Neural progenitor cell (in vitro differentiated cells): ENCODE data around the gene DNAJC1. TPM values are rescaled to one million over a fixed set of nuclear protein-coding genes. Genes with fewer than 3 reads are reported as not detected.

Experiments used
- DNase-seq: peaks from one replicate; pipeline ENCODE4 v3.0.0-alpha.2; 2016; ENCODE audit warnings: low spot score
- H2AFZ ChIP-seq: fragments of 200-600 bp; sonication (generic); replicated peaks from 2 replicates; pipeline ENCODE4 v1.6.1; 2016; ENCODE audit warnings: antibody characterized with exemption
- H3F3A ChIP-seq: fragments of 200-600 bp; sonication (generic); 2 replicates; pipeline ENCODE4 v1.6.1; 2016; ENCODE audit warnings: antibody characterized with exemption, low read depth
- H3K27ac ChIP-seq: fragments of 200-600 bp; sonication (generic); 2 replicates; pipeline ENCODE4 v1.5.1; 2016; ENCODE audit warnings: mild to moderate bottlenecking
- H3K27me3 ChIP-seq: fragments of 200-600 bp; sonication (generic); 2 replicates; pipeline ENCODE4 v1.6.1; 2016; ENCODE audit warnings: mild to moderate bottlenecking, moderate library complexity
- H3K36me3 ChIP-seq: fragments of 200-600 bp; sonication (generic); 2 replicates; pipeline ENCODE4 v1.5.1; 2016
- H3K4me1 ChIP-seq: fragments of 200-600 bp; sonication (generic); 2 replicates; pipeline ENCODE4 v1.6.1; 2016; ENCODE audit warnings: mixed run types
- H3K4me2 ChIP-seq: fragments of 200-600 bp; sonication (generic); 2 replicates; pipeline ENCODE4 v1.6.1; 2016
- H3K4me3 ChIP-seq: fragments of 200-600 bp; sonication (generic); 2 replicates; pipeline ENCODE4 v1.5.1; 2016
- H3K79me2 ChIP-seq: fragments of 200-600 bp; sonication (generic); 2 replicates; pipeline ENCODE4 v1.6.1; 2016; ENCODE audit warnings: low read depth
- H3K9ac ChIP-seq: fragments of 200-600 bp; sonication (generic); 2 replicates; pipeline ENCODE4 v1.6.1; 2016
- H3K9me3 ChIP-seq: fragments of 200-600 bp; sonication (generic); 2 replicates; pipeline ENCODE4 v1.5.1; 2016; ENCODE audit warnings: low read depth
- H4K20me1 ChIP-seq: fragments of 200-600 bp; sonication (generic); 2 replicates; pipeline ENCODE4 v1.6.1; 2016; ENCODE audit warnings: low read depth
- H3K27ac Mint-ChIP-seq: 3 replicates; pipeline ENCODE4 v1.8.0; 2021; ENCODE audit warnings: mixed read lengths
- H3K27me3 Mint-ChIP-seq: 2 replicates; pipeline ENCODE4 v1.8.0; 2022; ENCODE audit warnings: low read depth, mild to moderate bottlenecking, inconsistent platforms, moderate library complexity, mixed read lengths; ENCODE audit not compliant: insufficient read depth
- H3K36me3 Mint-ChIP-seq: 3 replicates; pipeline ENCODE4 v1.8.0; 2021; ENCODE audit warnings: mixed read lengths
- H3K4me1 Mint-ChIP-seq: 3 replicates; pipeline ENCODE4 v1.8.0; 2021; ENCODE audit warnings: mixed read lengths
- H3K4me3 Mint-ChIP-seq: 3 replicates; pipeline ENCODE4 v1.8.0; 2021; ENCODE audit warnings: mild to moderate bottlenecking, moderate library complexity, mixed read lengths
- H3K9me3 Mint-ChIP-seq: 3 replicates; pipeline ENCODE4 v1.8.0; 2020; ENCODE audit warnings: mixed read lengths
- CTCF ChIP-seq: fragments of 200-600 bp; sonication (generic); IDR thresholded peaks from 2 replicates; pipeline ENCODE4 v1.5.1; 2017; ENCODE audit warnings: antibody characterized with exemption, mild to moderate bottlenecking
- EZH2 ChIP-seq: fragments of 200-600 bp; sonication (generic); IDR thresholded peaks from 2 replicates; pipeline ENCODE4 v1.6.1; 2017; ENCODE audit warnings: antibody characterized with exemption, mild to moderate bottlenecking, moderate library complexity
- EZH2phosphoT487 ChIP-seq: fragments of 200-600 bp; sonication (generic); IDR thresholded peaks from 2 replicates; pipeline ENCODE4 v1.6.1; 2017; ENCODE audit warnings: antibody characterized with exemption
- total RNA-seq: library from RNA; depleted of rRNA; stranded (reverse); fragments of >200 nt; gene quantifications from 2 replicates; pipeline ENCODE4 v1.2.3, GENCODE V29; 2015; ENCODE audit warnings: low replicate concordance

DNAJC1 gene
- total RNA-seq, 1 donor from 2014 or later, result 55.3 TPM

GRCh38 chr10:22027364-22028238 is 24.1 kb upstream of the DNAJC1 start:
- Mint-ChIP-seq H3K9me3 (peaks cover 18% of the 10 kb centered on the region), H3K4me3 (no peak overlapping the region), H3K27me3 (no peaks in the 10 kb centered on the region), H3K27ac (no peak overlapping the region), H3K36me3 (no peaks in the 10 kb centered on the region), H3K4me1 (no peaks in the 10 kb centered on the region)
- no peak overlapping the region for H3K9ac ChIP-seq
- no peaks in the 10 kb centered on the region for H3K36me3 ChIP-seq
- H3K9me3 ChIP-seq, result no peaks in the 10 kb centered on the region
- no peaks in the 10 kb centered on the region for H3K79me2 ChIP-seq
- H3K4me1 ChIP-seq, result no peaks in the 10 kb centered on the region
- no peaks in the 10 kb centered on the region for H3K27me3 ChIP-seq
- H4K20me1 ChIP-seq, result no peaks in the 10 kb centered on the region
- no peak overlapping the region for H3K4me3 ChIP-seq
- no peak for DNase-seq
- H2AFZ ChIP-seq, result no peak overlapping the region
- H3K27ac ChIP-seq, result no peak overlapping the region
- no peaks in the 10 kb centered on the region for H3F3A ChIP-seq
- H3K4me2 ChIP-seq, result no peak overlapping the region
- no peak for TF ChIP-seq CTCF
- TF ChIP-seq EZH2, result no peak
- TF ChIP-seq EZH2phosphoT487, result no peak

- Histone ChIP-seq H3K9me3 (no peaks in the 10 kb centered on the region), H3K27ac (no peak overlapping the region), H3K4me2 (no peak overlapping the region), H3F3A (no peaks in the 10 kb centered on the region), H3K4me3 (no peak overlapping the region), H3K9ac (no peak overlapping the region), H3K79me2 (no peaks in the 10 kb centered on the region), H3K36me3 (no peaks in the 10 kb centered on the region), H3K27me3 (no peaks in the 10 kb centered on the region), H4K20me1 (no peaks in the 10 kb centered on the region), H3K4me1 (no peaks in the 10 kb centered on the region), H2AFZ (no peak overlapping the region)
- no peaks in the 10 kb centered on the region for H3K4me1 Mint-ChIP-seq
- no peak overlapping the region for H3K27ac Mint-ChIP-seq
- peaks cover 13% of the 10 kb centered on the region for H3K9me3 Mint-ChIP-seq
- DNase-seq, result no peak
- no peaks in the 10 kb centered on the region for H3K27me3 Mint-ChIP-seq
- H3K4me3 Mint-ChIP-seq, result no peak overlapping the region
- H3K36me3 Mint-ChIP-seq, result no peaks in the 10 kb centered on the region
- TF ChIP-seq EZH2 (no peak), EZH2phosphoT487 (no peak), CTCF (no peak)
Measured at GRCh38 chr10:22026287-22026686, 22.8 kb upstream of the DNAJC1 start.

- no peaks in the 10 kb centered on the region for H4K20me1 ChIP-seq
- Mint-ChIP-seq H3K27me3 (no peaks in the 10 kb centered on the region), H3K27ac (no peak overlapping the region), H3K4me3 (no peak overlapping the region), H3K4me1 (no peaks in the 10 kb centered on the region), H3K36me3 (no peaks in the 10 kb centered on the region), H3K9me3 (peaks cover 13% of the 10 kb centered on the region)
- H3F3A ChIP-seq, result no peaks in the 10 kb centered on the region
- TF ChIP-seq EZH2phosphoT487 (no peak), EZH2 (no peak), CTCF (no peak)
- no peaks in the 10 kb centered on the region for H3K36me3 ChIP-seq
- H3K4me3 ChIP-seq, result no peak overlapping the region
- no peaks in the 10 kb centered on the region for H3K27me3 ChIP-seq
- H2AFZ ChIP-seq, result no peak overlapping the region
- H3K4me2 ChIP-seq, result no peak overlapping the region
- no peak overlapping the region for H3K27ac ChIP-seq
- no peaks in the 10 kb centered on the region for H3K4me1 ChIP-seq
- H3K9ac ChIP-seq, result no peak overlapping the region
- peaks cover 1% of the 10 kb centered on the region for H3K9me3 ChIP-seq
- no peaks in the 10 kb centered on the region for H3K79me2 ChIP-seq
- DNase-seq, result no peak
Measured at GRCh38 chr10:22023508-22023907, 20.0 kb upstream of the DNAJC1 start.
